Measurements from ENCODE around the gene EFCAB9. TPM values are rescaled to one million over a fixed set of nuclear protein-coding genes. Genes with fewer than 3 reads are reported as not detected.
A peak's percentile ranks its signal among the peaks of the same experiment; 100 is the strongest.

Gene EFCAB9
- total RNA-seq, 1 donor from 2014 or later = not detected

GRCh38 chr5:172223901-172224873, 30.2 kb downstream of the EFCAB9 start:
- H3K27ac Mint-ChIP-seq = no peak overlapping the region
- H3K4me1 Mint-ChIP-seq (ENCODE audit: unreplicated experiment) = peaks cover 4% of the 10 kb centered on the region
- TF ChIP-seq, protein P1, sequence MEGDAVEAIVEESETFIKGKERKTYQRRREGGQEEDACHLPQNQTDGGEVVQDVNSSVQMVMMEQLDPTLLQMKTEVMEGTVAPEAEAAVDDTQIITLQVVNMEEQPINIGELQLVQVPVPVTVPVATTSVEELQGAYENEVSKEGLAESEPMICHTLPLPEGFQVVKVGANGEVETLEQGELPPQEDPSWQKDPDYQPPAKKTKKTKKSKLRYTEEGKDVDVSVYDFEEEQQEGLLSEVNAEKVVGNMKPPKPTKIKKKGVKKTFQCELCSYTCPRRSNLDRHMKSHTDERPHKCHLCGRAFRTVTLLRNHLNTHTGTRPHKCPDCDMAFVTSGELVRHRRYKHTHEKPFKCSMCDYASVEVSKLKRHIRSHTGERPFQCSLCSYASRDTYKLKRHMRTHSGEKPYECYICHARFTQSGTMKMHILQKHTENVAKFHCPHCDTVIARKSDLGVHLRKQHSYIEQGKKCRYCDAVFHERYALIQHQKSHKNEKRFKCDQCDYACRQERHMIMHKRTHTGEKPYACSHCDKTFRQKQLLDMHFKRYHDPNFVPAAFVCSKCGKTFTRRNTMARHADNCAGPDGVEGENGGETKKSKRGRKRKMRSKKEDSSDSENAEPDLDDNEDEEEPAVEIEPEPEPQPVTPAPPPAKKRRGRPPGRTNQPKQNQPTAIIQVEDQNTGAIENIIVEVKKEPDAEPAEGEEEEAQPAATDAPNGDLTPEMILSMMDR (conservative IDR thresholded peaks at IDR 0.05) = no peak
- H3K36me3 Mint-ChIP-seq = peaks cover 57% of the 10 kb centered on the region
- H3K9me3 Mint-ChIP-seq = peaks cover 11% of the 10 kb centered on the region
- no peaks in the 10 kb centered on the region for H3K27me3 Mint-ChIP-seq
- no peak overlapping the region for H3K4me3 Mint-ChIP-seq
- no peak for DNase-seq (ENCODE audit: extremely low spot score, unreplicated experiment)

DNA sequence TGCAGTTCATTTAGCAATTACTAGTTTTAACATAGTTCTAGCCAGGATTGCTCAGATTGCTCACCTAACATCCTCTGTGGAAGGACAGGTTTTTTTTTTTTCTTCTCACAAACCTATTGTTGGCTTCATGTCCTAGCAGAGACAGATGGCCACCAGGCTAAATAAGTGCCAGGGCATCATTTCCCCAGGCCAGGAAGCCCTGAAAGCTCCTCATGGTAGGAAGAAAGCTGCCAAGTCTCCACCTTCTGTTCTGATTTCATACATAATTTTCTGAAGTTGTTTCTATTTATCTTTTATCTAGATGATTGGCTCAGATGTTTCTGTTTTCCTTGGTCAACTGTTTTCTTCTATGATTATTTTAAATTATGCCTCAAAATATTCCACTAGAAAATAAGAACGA, 31.0 kb downstream of the EFCAB9 start:
- no peak overlapping the region for H3K27ac Mint-ChIP-seq
- no peaks in the 10 kb centered on the region for H3K27me3 Mint-ChIP-seq
- DNase-seq (ENCODE audit: extremely low spot score, unreplicated experiment) = no peak
- TF ChIP-seq, protein P1 (conservative IDR thresholded peaks at IDR 0.05) = no peak
- H3K4me3 Mint-ChIP-seq = no peak overlapping the region
- H3K9me3 Mint-ChIP-seq = peaks cover 8% of the 10 kb centered on the region
- H3K4me1 Mint-ChIP-seq (ENCODE audit: unreplicated experiment) = peaks cover 4% of the 10 kb centered on the region
- peaks cover 51% of the 10 kb centered on the region for H3K36me3 Mint-ChIP-seq

DNA sequence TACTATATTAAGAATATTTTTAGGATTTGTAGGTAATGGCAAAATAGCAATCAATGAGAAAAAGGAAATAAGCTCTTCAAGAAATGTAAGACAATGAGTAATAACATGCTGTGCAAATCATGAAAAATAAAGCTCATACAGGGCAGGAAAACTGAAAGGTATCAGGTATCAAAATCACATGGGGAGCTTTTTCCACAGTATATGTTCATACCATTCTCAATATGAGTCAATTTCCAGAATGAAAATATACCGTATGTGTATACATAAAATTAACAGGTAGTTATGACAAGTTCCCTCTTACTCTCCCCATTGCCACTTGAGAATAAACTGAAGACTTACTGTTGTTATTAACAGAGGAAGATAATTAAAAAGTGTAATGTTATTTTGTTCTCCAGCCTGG, 35.9 kb downstream of the EFCAB9 start:
- DNase-seq (ENCODE audit: extremely low spot score, unreplicated experiment) = no peak
- no peaks in the 10 kb centered on the region for H3K27me3 Mint-ChIP-seq
- H3K27ac Mint-ChIP-seq = no peak overlapping the region
- TF ChIP-seq, protein P1 (conservative IDR thresholded peaks at IDR 0.05) = no peak
- H3K4me3 Mint-ChIP-seq = no peak overlapping the region
- H3K9me3 Mint-ChIP-seq = no peaks in the 10 kb centered on the region
- peaks cover 31% of the 10 kb centered on the region for H3K36me3 Mint-ChIP-seq
- peaks cover under 1% of the 10 kb centered on the region for H3K4me1 Mint-ChIP-seq (ENCODE audit: unreplicated experiment)

DNA sequence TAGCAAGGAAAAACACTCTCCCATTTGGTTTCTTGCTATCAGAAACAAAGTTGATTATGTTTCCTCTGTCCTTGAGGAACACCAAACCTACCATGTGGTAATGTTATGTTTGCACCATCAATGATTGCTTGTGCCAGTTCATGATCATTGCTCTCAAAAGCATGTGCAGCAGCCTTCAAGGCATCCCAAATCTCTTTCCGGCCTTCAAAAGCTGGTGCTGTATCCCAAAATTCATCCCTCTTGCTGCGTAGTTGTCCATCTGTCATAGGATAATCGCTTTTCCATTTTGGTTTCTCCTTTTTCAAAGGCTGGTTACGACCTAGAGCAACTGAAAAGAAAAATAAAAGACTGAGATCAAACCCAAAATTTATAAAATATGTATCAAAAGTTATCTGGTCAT, 40.1 kb downstream of the EFCAB9 start:
- DNase-seq (ENCODE audit: extremely low spot score, unreplicated experiment) = no peak
- Mint-ChIP-seq H3K4me1 (ENCODE audit: unreplicated experiment) (peaks cover 26% of the 10 kb centered on the region), H3K27ac (no peak overlapping the region), H3K9me3 (no peaks in the 10 kb centered on the region), H3K36me3 (peaks cover 20% of the 10 kb centered on the region), H3K27me3 (no peaks in the 10 kb centered on the region), H3K4me3 (no peak overlapping the region)
- TF ChIP-seq, protein P1 (conservative IDR thresholded peaks at IDR 0.05) = no peak

DNA sequence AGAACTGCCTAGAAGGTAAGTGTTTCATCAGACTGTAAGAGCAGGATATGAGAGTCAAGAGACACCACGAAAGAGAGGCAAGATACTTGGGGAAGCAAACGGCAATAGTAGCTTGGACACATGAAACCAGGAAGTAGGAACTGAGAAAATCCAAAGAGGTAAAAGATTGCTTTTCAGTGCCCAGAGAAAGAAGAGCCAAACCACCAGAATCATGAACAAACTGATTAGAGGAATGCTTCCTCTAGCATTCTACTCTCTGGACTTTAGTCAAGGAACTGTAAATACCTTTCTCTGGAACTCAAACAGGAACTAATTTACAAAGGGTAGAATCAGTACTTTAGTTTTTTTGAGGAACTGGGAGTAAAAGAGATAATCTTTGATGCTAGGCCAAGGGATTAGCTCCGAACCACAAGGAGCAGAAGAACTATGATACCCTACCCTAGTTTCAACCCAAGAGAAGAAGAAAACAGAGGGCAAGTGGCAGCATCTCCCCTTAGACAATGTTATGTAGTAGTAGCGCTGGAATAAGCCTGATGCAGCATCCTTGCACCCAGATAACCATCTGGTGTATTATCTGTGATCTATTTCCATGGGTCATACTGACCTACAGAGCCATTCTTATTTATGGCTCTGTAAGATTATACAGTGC, 41.3 kb downstream of the EFCAB9 start:
- Mint-ChIP-seq H3K36me3 (peaks cover 19% of the 10 kb centered on the region), H3K4me1 (ENCODE audit: unreplicated experiment) (peaks cover 26% of the 10 kb centered on the region), H3K9me3 (no peaks in the 10 kb centered on the region), H3K4me3 (no peak overlapping the region), H3K27me3 (no peaks in the 10 kb centered on the region), H3K27ac (peak overlapping the region; percentile 72)
- DNase-seq (ENCODE audit: extremely low spot score, unreplicated experiment) = no peak
- TF ChIP-seq, protein P1 (conservative IDR thresholded peaks at IDR 0.05) = no peak

Data from type B pancreatic cell (in vitro differentiated cells).